Measurements from ENCODE around the gene KLHDC8B.

The KLHDC8B gene

GRCh38 chr3:49158103-49158709 lies 13.2 kb upstream of the KLHDC8B start:
- WGBS (ENCODE audit: insufficient coverage): 69% methylated on average over 5 of the region's 5 CpGs
- H3K27ac ChIP-seq (ENCODE audit: insufficient read depth in 1 of 2, low read depth in 1 of 2, low read length in 2 of 2, poor library complexity in 1 of 2, severe bottlenecking in 2 of 2): no peak overlapping the region
- ChIA-PET CTCF (interaction anchor here (0.7 to 1.6 kb wide), 5 partner anchors 44 to 170 kb away, joined by 3 to 8 read pairs (median 3); partner anchors contain the start of gene QRICH1), POLR2A (interaction anchor here (1.2 kb wide), 1 partner anchor 25 kb away, joined by 3 read pairs; no protein-coding TSS in a partner anchor)
- H3K36me3 ChIP-seq (ENCODE audit: control insufficient read depth in 4 of 4, insufficient read depth in 4 of 4, low read length in 3 of 4): peaks cover 0 to 19% (median 11%) of the 10 kb centered on the region in 4 experiments
- H3K4me1 ChIP-seq (ENCODE audit: control extremely low read depth in 1 of 4, control insufficient read depth in 4 of 4, insufficient read depth in 4 of 4, low read length in 3 of 4): peaks cover 0 to 22% (median 15%) of the 10 kb centered on the region in 4 experiments
- H3K4me3 ChIP-seq (ENCODE audit: control insufficient read depth in 1 of 7, extremely low read depth in 1 of 7, insufficient read depth in 4 of 7, low read depth in 2 of 7, low read length in 6 of 7): no peak overlapping the region
- peak; percentile 43 to 61 (median 59) for DNase-seq
- no peaks in the 10 kb centered on the region for H3K27me3 ChIP-seq (replicated peaks in 2 of 5; ENCODE audit: control insufficient read depth in 4 of 5, insufficient read depth in 5 of 5, low read length in 4 of 5)
- no peaks in the 10 kb centered on the region for H3K9me3 ChIP-seq (ENCODE audit: control extremely low read depth in 1 of 5, control insufficient read depth in 4 of 5, insufficient read depth in 2 of 5, low read depth in 1 of 5, low read length in 4 of 5)

GRCh38 chr3:49158792-49159191 lies 12.6 kb upstream of the KLHDC8B start:
- no peaks in the 10 kb centered on the region for H3K9me3 ChIP-seq (ENCODE audit: control extremely low read depth in 1 of 5, control insufficient read depth in 4 of 5, insufficient read depth in 2 of 5, low read depth in 1 of 5, low read length in 4 of 5)
- WGBS (ENCODE audit: insufficient coverage): 100% methylated on average over 1 of the region's 2 CpGs
- peaks cover 0 to 27% (median 19%) of the 10 kb centered on the region in 4 experiments for H3K4me1 ChIP-seq (ENCODE audit: control extremely low read depth in 1 of 4, control insufficient read depth in 4 of 4, insufficient read depth in 4 of 4, low read length in 3 of 4)
- no peak overlapping the region for H3K27ac ChIP-seq (ENCODE audit: insufficient read depth in 1 of 2, low read depth in 1 of 2, low read length in 2 of 2, poor library complexity in 1 of 2, severe bottlenecking in 2 of 2)
- H3K36me3 ChIP-seq (ENCODE audit: control insufficient read depth in 4 of 4, insufficient read depth in 4 of 4, low read length in 3 of 4): peaks cover 3 to 25% (median 14%) of the 10 kb centered on the region in 4 experiments
- POLR2A ChIA-PET: no interaction called here
- H3K4me3 ChIP-seq (ENCODE audit: control insufficient read depth in 1 of 7, extremely low read depth in 1 of 7, insufficient read depth in 4 of 7, low read depth in 2 of 7, low read length in 6 of 7): no peak overlapping the region
- no peaks in the 10 kb centered on the region for H3K27me3 ChIP-seq (replicated peaks in 2 of 5; ENCODE audit: control insufficient read depth in 4 of 5, insufficient read depth in 5 of 5, low read length in 4 of 5)
- CTCF ChIA-PET: interaction anchor here (1.2 to 1.6 kb wide), 3 partner anchors 44 to 171 kb away, joined by 3 to 8 read pairs (median 3); partner anchors contain the start of gene QRICH1
- DNase-seq: no peak

- H3K27me3 ChIP-seq (replicated peaks in 2 of 5; ENCODE audit: control insufficient read depth in 4 of 5, insufficient read depth in 5 of 5, low read length in 4 of 5): no peaks in the 10 kb centered on the region
- CTCF ChIA-PET: interaction anchor here (0.9 to 1.6 kb wide), 3 partner anchors 9 to 28 kb away, joined by 3 read pairs; partner anchors contain the start of gene LAMB2
- no peak for DNase-seq
- H3K4me3 ChIP-seq (ENCODE audit: control insufficient read depth in 1 of 7, extremely low read depth in 1 of 7, insufficient read depth in 4 of 7, low read depth in 2 of 7, low read length in 6 of 7): no peak overlapping the region
- peak overlapping the region in 1 of 2 experiments; percentile 64 for H3K27ac ChIP-seq (ENCODE audit: insufficient read depth in 1 of 2, low read depth in 1 of 2, low read length in 2 of 2, poor library complexity in 1 of 2, severe bottlenecking in 2 of 2)
- H3K36me3 ChIP-seq (ENCODE audit: control insufficient read depth in 4 of 4, insufficient read depth in 4 of 4, low read length in 3 of 4): peaks cover 3 to 34% (median 20%) of the 10 kb centered on the region in 4 experiments
- peaks cover 0 to 40% (median 33%) of the 10 kb centered on the region in 4 experiments for H3K4me1 ChIP-seq (ENCODE audit: control extremely low read depth in 1 of 4, control insufficient read depth in 4 of 4, insufficient read depth in 4 of 4, low read length in 3 of 4)
- WGBS (ENCODE audit: insufficient coverage): 100% methylated on average over 1 of the region's 2 CpGs
- POLR2A ChIA-PET: no interaction called here
- no peaks in the 10 kb centered on the region for H3K9me3 ChIP-seq (ENCODE audit: control extremely low read depth in 1 of 5, control insufficient read depth in 4 of 5, insufficient read depth in 2 of 5, low read depth in 1 of 5, low read length in 4 of 5)
These were observed 10.2 kb upstream of the KLHDC8B start for GRCh38 chr3:49161197-49161596.

- WGBS (ENCODE audit: insufficient coverage): 89% methylated on average over 2 of the region's 3 CpGs
- no peak overlapping the region for H3K4me3 ChIP-seq (ENCODE audit: control insufficient read depth in 1 of 7, extremely low read depth in 1 of 7, insufficient read depth in 4 of 7, low read depth in 2 of 7, low read length in 6 of 7)
- peaks cover 0 to 3% (median 0%) of the 10 kb centered on the region in 5 experiments for H3K9me3 ChIP-seq (ENCODE audit: control extremely low read depth in 1 of 5, control insufficient read depth in 4 of 5, insufficient read depth in 2 of 5, low read depth in 1 of 5, low read length in 4 of 5)
- H3K27me3 ChIP-seq (replicated peaks in 2 of 5; ENCODE audit: control insufficient read depth in 4 of 5, insufficient read depth in 5 of 5, low read length in 4 of 5): no peaks in the 10 kb centered on the region
- POLR2A ChIA-PET: no interaction called here
- H3K36me3 ChIP-seq (ENCODE audit: control insufficient read depth in 4 of 4, insufficient read depth in 4 of 4, low read length in 3 of 4): peaks cover 3 to 34% (median 20%) of the 10 kb centered on the region in 4 experiments
- CTCF ChIA-PET: interaction anchor here (0.6 to 1.6 kb wide), 4 partner anchors 8 to 29 kb away, joined by 3 read pairs; partner anchors contain the start of gene LAMB2
- H3K27ac ChIP-seq (ENCODE audit: insufficient read depth in 1 of 2, low read depth in 1 of 2, low read length in 2 of 2, poor library complexity in 1 of 2, severe bottlenecking in 2 of 2): peak overlapping the region in 1 of 2 experiments; percentile 64
- peaks cover 0 to 45% (median 40%) of the 10 kb centered on the region in 4 experiments for H3K4me1 ChIP-seq (ENCODE audit: control extremely low read depth in 1 of 4, control insufficient read depth in 4 of 4, insufficient read depth in 4 of 4, low read length in 3 of 4)
- DNase-seq: peak in 2 of 3 donors; percentile 23 to 27
These were observed 9.4 kb upstream of the KLHDC8B start for GRCh38 chr3:49161808-49162530.

GRCh38 chr3:49162751-49163419 lies 8.5 kb upstream of the KLHDC8B start:
- WGBS (ENCODE audit: insufficient coverage): 95% methylated on average over 21 of the region's 21 CpGs
- no peaks in the 10 kb centered on the region for H3K27me3 ChIP-seq (replicated peaks in 2 of 5; ENCODE audit: control insufficient read depth in 4 of 5, insufficient read depth in 5 of 5, low read length in 4 of 5)
- DNase-seq: no peak
- H3K36me3 ChIP-seq (ENCODE audit: control insufficient read depth in 4 of 4, insufficient read depth in 4 of 4, low read length in 3 of 4): peaks cover 3 to 34% (median 20%) of the 10 kb centered on the region in 4 experiments
- peaks cover 0 to 3% (median 0%) of the 10 kb centered on the region in 5 experiments for H3K9me3 ChIP-seq (ENCODE audit: control extremely low read depth in 1 of 5, control insufficient read depth in 4 of 5, insufficient read depth in 2 of 5, low read depth in 1 of 5, low read length in 4 of 5)
- no peak overlapping the region for H3K4me3 ChIP-seq (ENCODE audit: control insufficient read depth in 1 of 7, extremely low read depth in 1 of 7, insufficient read depth in 4 of 7, low read depth in 2 of 7, low read length in 6 of 7)
- H3K4me1 ChIP-seq (ENCODE audit: control extremely low read depth in 1 of 4, control insufficient read depth in 4 of 4, insufficient read depth in 4 of 4, low read length in 3 of 4): peaks cover 0 to 45% (median 41%) of the 10 kb centered on the region in 4 experiments
- H3K27ac ChIP-seq (ENCODE audit: insufficient read depth in 1 of 2, low read depth in 1 of 2, low read length in 2 of 2, poor library complexity in 1 of 2, severe bottlenecking in 2 of 2): no peak overlapping the region
- ChIA-PET CTCF (interaction anchor here (1.0 to 1.6 kb wide), 2 partner anchors 8 to 70 kb away, joined by 3 to 4 read pairs; no protein-coding TSS in a partner anchor), POLR2A (no interaction called here)

- Histone ChIP-seq H3K4me1 (ENCODE audit: control extremely low read depth in 1 of 4, control insufficient read depth in 4 of 4, insufficient read depth in 4 of 4, low read length in 3 of 4) (peaks cover 0 to 45% (median 41%) of the 10 kb centered on the region in 4 experiments), H3K4me3 (ENCODE audit: control insufficient read depth in 1 of 7, extremely low read depth in 1 of 7, insufficient read depth in 4 of 7, low read depth in 2 of 7, low read length in 6 of 7) (no peak overlapping the region), H3K27me3 (replicated peaks in 2 of 5; ENCODE audit: control insufficient read depth in 4 of 5, insufficient read depth in 5 of 5, low read length in 4 of 5) (no peaks in the 10 kb centered on the region), H3K9me3 (ENCODE audit: control extremely low read depth in 1 of 5, control insufficient read depth in 4 of 5, insufficient read depth in 2 of 5, low read depth in 1 of 5, low read length in 4 of 5) (peaks cover 0 to 3% (median 0%) of the 10 kb centered on the region in 5 experiments), H3K36me3 (ENCODE audit: control insufficient read depth in 4 of 4, insufficient read depth in 4 of 4, low read length in 3 of 4) (peaks cover 3 to 34% (median 20%) of the 10 kb centered on the region in 4 experiments), H3K27ac (ENCODE audit: insufficient read depth in 1 of 2, low read depth in 1 of 2, low read length in 2 of 2, poor library complexity in 1 of 2, severe bottlenecking in 2 of 2) (no peak overlapping the region)
- POLR2A ChIA-PET: interaction anchor here (0.8 kb wide), 1 partner anchor 43 kb away, joined by 3 read pairs; the partner anchor contains the start of gene USP19
- DNase-seq: no peak
- CTCF ChIA-PET: interaction anchor here (0.8 to 1.6 kb wide), 2 partner anchors 44 to 71 kb away, joined by 3 to 4 read pairs; no protein-coding TSS in a partner anchor
- 96% methylated on average over 8 of the region's 8 CpGs for WGBS (ENCODE audit: insufficient coverage)
These were observed 7.8 kb upstream of the KLHDC8B start for GRCh38 chr3:49163609-49164008.
